Esophagus muscularis mucosa (tissue), 4 donors: Measurements from ENCODE around the gene CD7. TPM values are rescaled to one million over a fixed set of nuclear protein-coding genes. Genes with fewer than 3 reads are reported as not detected.
A peak's percentile ranks its signal among the peaks of the same experiment; 100 is the strongest.

ENCODE experiments used
- DNase-seq: peaks from one replicate; pipeline ENCODE4 v3.0.0-alpha.2; 2017; ENCODE audit errors: extremely low spot score
- H3K27ac ChIP-seq, 4 donors: fragments of 200-600 bp; sonication (generic); replicated peaks in 1 of 4; 1 replicate in 3 of 4; 2 replicates in 1 of 4; pipeline ENCODE4 v1.5.1; 2016 to 2019; ENCODE audit warnings: mild to moderate bottlenecking in 1 of 4
- H3K27me3 ChIP-seq, 4 donors: fragments of 200-600 bp; sonication (generic); one replicate each; pipeline versions ENCODE4 v1.5.1 to v1.6.0; 2016 to 2019
- H3K36me3 ChIP-seq, 4 donors: fragments of 200-600 bp; sonication (generic); one replicate each; pipeline ENCODE4 v1.5.1; 2016 to 2019
- H3K4me1 ChIP-seq, 4 donors: fragments of 200-600 bp; sonication (generic); one replicate each; pipeline ENCODE4 v1.5.1; 2016 to 2019
- H3K4me3 ChIP-seq, 4 donors: fragments of 200-600 bp; sonication (generic); 1 replicate in 2 of 4; 2 replicates in 2 of 4; pipeline ENCODE4 v1.5.1; 2016 to 2019; ENCODE audit warnings: mild to moderate bottlenecking in 4 of 4, moderate library complexity in 1 of 4
- H3K9me3 ChIP-seq, 4 donors: fragments of 200-600 bp; sonication (generic); 1 replicate in 3 of 4; 2 replicates in 1 of 4; pipeline ENCODE4 v1.5.1; 2016 to 2019
- EP300 ChIP-seq: sonication (generic); formaldehyde crosslinking; IDR thresholded peaks from one replicate; pipeline ENCODE4 v1.6.1; 2017; ENCODE audit warnings: antibody characterized with exemption
- POLR2A ChIP-seq: fragments of 450-650 bp; IDR thresholded peaks from one replicate; pipeline ENCODE4 v1.6.1; 2017; ENCODE audit warnings: antibody characterized with exemption, moderate library complexity, mild to moderate bottlenecking, low read depth
- POLR2AphosphoS5 ChIP-seq, 2 donors: sonication (generic); formaldehyde crosslinking; IDR thresholded peaks; one replicate each; pipeline ENCODE4 v1.6.1; 2017; ENCODE audit warnings: antibody characterized with exemption in 2 of 2
- WGBS: methylation state at CpG from one replicate; pipeline ENCODE4 v1.1.5; 2018; 5-methylcytosine and 5-hydroxymethylcytosine counted together
- intact Hi-C: fragments of 100-400 bp; cut with DNase I; formaldehyde crosslinking; loops from one replicate; pipeline ENCODE4 v1.15.1; 2023
- total RNA-seq, 4 donors: library from RNA; depleted of rRNA; stranded (reverse); fragments of >200 nt; gene quantifications; one replicate each; pipeline versions ENCODE4 v1.1.0 to v1.2.1, GENCODE V29; 2016
- TF ChIP-seq, protein P1 (sequence below), 3 experiments: fragments of 200-600 bp in 2 of 3; fragments of 450-650 bp in 1 of 3; sonication (generic) in 2 of 3; IDR thresholded peaks; one replicate each; pipeline ENCODE4 v1.5.1; 2017 to 2019; ENCODE audit warnings: antibody characterized with exemption in 3 of 3, mild to moderate bottlenecking in 2 of 3, moderate library complexity in 1 of 3

The CD7 gene
- total RNA-seq, 4 donors from 2014 or later: 0.91 to 5.7 (median 2.0) TPM; not detected in 1

- no peak overlapping the region for H3K4me3 ChIP-seq
- H3K36me3 ChIP-seq: no peaks in the 10 kb centered on the region
- 83% methylated on average over 28 of the region's 28 CpGs for WGBS
- peaks cover 13 to 21% (median 18%) of the 10 kb centered on the region in 4 donors for H3K4me1 ChIP-seq
- TF ChIP-seq POLR2AphosphoS5 (IDR thresholded peaks at IDR 0.05) (no peak), POLR2A (no peak), EP300 (no peak)
- TF ChIP-seq, protein P1, sequence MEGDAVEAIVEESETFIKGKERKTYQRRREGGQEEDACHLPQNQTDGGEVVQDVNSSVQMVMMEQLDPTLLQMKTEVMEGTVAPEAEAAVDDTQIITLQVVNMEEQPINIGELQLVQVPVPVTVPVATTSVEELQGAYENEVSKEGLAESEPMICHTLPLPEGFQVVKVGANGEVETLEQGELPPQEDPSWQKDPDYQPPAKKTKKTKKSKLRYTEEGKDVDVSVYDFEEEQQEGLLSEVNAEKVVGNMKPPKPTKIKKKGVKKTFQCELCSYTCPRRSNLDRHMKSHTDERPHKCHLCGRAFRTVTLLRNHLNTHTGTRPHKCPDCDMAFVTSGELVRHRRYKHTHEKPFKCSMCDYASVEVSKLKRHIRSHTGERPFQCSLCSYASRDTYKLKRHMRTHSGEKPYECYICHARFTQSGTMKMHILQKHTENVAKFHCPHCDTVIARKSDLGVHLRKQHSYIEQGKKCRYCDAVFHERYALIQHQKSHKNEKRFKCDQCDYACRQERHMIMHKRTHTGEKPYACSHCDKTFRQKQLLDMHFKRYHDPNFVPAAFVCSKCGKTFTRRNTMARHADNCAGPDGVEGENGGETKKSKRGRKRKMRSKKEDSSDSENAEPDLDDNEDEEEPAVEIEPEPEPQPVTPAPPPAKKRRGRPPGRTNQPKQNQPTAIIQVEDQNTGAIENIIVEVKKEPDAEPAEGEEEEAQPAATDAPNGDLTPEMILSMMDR (IDR thresholded peaks at IDR 0.05): no peak
- H3K9me3 ChIP-seq: no peaks in the 10 kb centered on the region
- no peak for DNase-seq
- no peak overlapping the region for H3K27ac ChIP-seq
- H3K27me3 ChIP-seq: peaks cover 0 to 5% (median 0%) of the 10 kb centered on the region in 4 donors
- intact Hi-C loops: no loop called here
Measured at GRCh38 chr17:82342361-82343079, 25.1 kb upstream of the CD7 start.

DNA sequence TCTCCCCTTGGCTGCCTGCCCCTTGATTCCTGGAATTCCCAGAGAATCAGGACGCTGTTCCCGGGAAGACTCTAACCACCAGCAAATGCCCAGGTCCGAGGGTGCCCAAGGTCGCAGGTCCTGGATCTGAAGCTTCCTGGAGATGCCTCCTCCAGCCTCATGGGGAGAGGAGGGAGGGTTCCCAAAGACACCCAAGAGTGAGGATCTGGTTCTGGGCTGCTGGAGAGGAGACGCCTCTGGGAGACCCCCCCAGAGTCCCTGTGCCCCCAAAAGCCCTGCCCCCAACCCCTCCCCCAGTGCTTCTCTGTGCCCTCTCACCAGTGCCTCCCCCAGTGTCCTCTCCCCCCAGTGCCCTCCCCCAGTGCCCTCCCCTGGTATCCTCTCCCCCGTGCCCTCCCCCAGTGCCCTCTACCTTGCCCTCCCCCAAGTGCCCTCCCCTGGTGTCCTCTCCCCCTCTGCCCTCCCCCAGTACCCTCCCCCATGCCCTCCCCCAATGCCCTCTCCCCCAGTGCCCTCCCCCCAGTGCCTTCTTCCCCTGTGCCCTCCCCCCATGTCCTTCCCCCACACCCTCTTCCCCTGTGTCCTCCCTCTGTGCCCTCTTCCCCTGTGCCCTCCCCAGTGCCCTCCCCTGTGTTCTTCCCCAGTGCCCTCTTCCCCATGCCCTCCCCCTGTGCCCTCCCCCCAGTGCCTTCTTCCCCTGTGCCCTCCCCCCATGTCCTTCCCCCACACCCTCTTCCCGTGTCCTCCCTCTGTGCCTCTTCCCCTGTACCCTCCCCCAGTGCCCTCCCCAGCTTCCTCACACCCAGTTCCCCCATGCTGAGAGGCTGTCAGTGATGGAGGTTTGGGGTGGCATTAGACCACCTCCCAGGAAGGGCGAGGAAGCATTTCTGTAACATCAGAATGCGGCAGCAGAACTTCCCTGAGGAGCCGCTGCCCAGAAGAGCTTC lies 22.5 kb upstream of the CD7 start:
- no peaks in the 10 kb centered on the region for H3K27me3 ChIP-seq
- intact Hi-C loops: no loop called here
- TF ChIP-seq POLR2A (no peak), POLR2AphosphoS5 (IDR thresholded peaks at IDR 0.05) (no peak), EP300 (no peak)
- TF ChIP-seq, protein P1 (IDR thresholded peaks at IDR 0.05): no peak
- no peak for DNase-seq
- 70% methylated on average over 6 of the region's 10 CpGs for WGBS
- no peaks in the 10 kb centered on the region for H3K36me3 ChIP-seq
- H3K4me3 ChIP-seq: peak overlapping the region; percentile 43 to 54 (median 50)
- peak overlapping the region; percentile 70 to 81 (median 76) for H3K27ac ChIP-seq
- peaks cover 18 to 32% (median 29%) of the 10 kb centered on the region in 4 donors for H3K4me1 ChIP-seq
- no peaks in the 10 kb centered on the region for H3K9me3 ChIP-seq

GRCh38 chr17:82338858-82339633 lies 21.6 kb upstream of the CD7 start:
- peak overlapping the region; percentile 43 to 54 (median 50) for H3K4me3 ChIP-seq
- 24% methylated on average over 22 of the region's 29 CpGs for WGBS
- H3K9me3 ChIP-seq: no peaks in the 10 kb centered on the region
- H3K27ac ChIP-seq: peak overlapping the region; percentile 70 to 81 (median 76)
- no peaks in the 10 kb centered on the region for H3K36me3 ChIP-seq
- peaks cover 0 to 4% (median 0%) of the 10 kb centered on the region in 4 donors for H3K27me3 ChIP-seq
- intact Hi-C loops: no loop called here
- peaks cover 27 to 40% (median 37%) of the 10 kb centered on the region in 4 donors for H3K4me1 ChIP-seq
- TF ChIP-seq POLR2AphosphoS5 (IDR thresholded peaks at IDR 0.05): peak; percentile 60 to 78
- TF ChIP-seq EP300: no peak
- no peak for DNase-seq

- Histone ChIP-seq H3K4me1 (peaks cover 44 to 74% (median 70%) of the 10 kb centered on the region in 4 donors), H3K36me3 (no peaks in the 10 kb centered on the region), H3K9me3 (no peaks in the 10 kb centered on the region), H3K4me3 (peak overlapping the region; percentile 61 to 71 (median 70)), H3K27ac (peak overlapping the region; percentile 70 to 75 (median 72)), H3K27me3 (peaks cover 0 to 29% (median 0%) of the 10 kb centered on the region in 4 donors)
- WGBS: 37% methylated on average over 12 of the region's 16 CpGs
- no peak for DNase-seq
- peak in 1 of 2 donors; percentile 14 for TF ChIP-seq POLR2AphosphoS5 (IDR thresholded peaks at IDR 0.05)
- TF ChIP-seq, protein P1 (IDR thresholded peaks at IDR 0.05): no peak
- intact Hi-C loops: no loop called here
Measured at GRCh38 chr17:82334622-82335394, 17.4 kb upstream of the CD7 start.
